ENCODE results near the gene INPP5K.

Gene INPP5K

DNA sequence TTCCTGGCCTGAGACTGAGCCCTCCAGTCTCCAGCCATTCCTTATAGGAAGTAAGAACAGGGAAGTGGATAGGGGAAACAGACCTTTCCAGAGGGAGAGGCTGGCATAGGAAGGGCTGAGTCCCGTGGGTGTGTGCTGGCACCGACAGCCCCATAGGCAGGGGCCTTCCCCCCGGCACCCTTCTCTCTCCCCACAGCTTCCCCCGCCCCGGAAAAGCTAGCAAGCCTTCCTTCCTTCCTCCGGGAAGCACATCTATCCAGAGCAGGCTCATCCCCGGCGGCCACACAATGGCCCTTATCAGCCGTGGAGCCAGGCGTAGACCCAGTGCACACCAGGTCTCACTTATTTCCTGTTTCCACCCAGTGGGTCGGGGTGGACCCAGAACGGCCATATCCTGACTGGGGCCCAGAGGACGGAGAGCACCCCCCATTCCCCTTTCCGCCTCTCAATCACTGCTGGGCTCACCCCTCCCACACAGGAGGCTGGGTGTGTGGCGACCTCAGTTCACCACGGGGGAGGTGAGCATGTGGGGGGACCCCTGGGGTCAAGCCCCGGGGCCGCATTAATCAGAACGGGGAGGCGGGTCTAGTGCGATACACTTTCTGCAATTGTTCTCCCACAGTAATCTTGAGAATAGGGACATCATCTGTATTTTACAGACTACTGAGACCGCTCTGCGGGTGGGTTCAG is 23.0 kb downstream of the INPP5K start:
- H3K14ac ChIP-seq (ENCODE audit: low read length), result no peak overlapping the region
- no peak overlapping the region for H3K4ac ChIP-seq (ENCODE audit: low read depth, low read length)
- H3K23ac ChIP-seq (ENCODE audit: low read length), result no peak overlapping the region
- WGBS (ENCODE audit: extremely low coverage, insufficient coverage, insufficient read length), result no CpG with 5 or more reads among the region's 23 CpGs
- no peak overlapping the region for H3K9ac ChIP-seq (ENCODE audit: low read length)
- peak in 1 of 2 donors; percentile 15 for DNase-seq
- no peak overlapping the region for H2BK5ac ChIP-seq (ENCODE audit: low read depth, low read length, poor library complexity)
- no peak overlapping the region for H3K27ac ChIP-seq (ENCODE audit: low read depth, low read length)
- H3K4me3 ChIP-seq (ENCODE audit: low read depth, low read length), result no peak overlapping the region
- no peak overlapping the region for H4K12ac ChIP-seq (ENCODE audit: low read depth, low read length)
- no peaks in the 10 kb centered on the region for H3K9me3 ChIP-seq (ENCODE audit: insufficient read depth, low read depth, low read length)
- peaks cover 19 to 33% of the 10 kb centered on the region in 2 experiments for H3K36me3 ChIP-seq (ENCODE audit: control insufficient read depth in 1 of 2, insufficient read depth in 2 of 2, low read length in 2 of 2)
- H3K18ac ChIP-seq (ENCODE audit: low read length), result no peak overlapping the region
- H3K4me1 ChIP-seq (ENCODE audit: control insufficient read depth in 1 of 2, insufficient read depth in 2 of 2, low read length in 2 of 2), result peaks cover 24 to 32% of the 10 kb centered on the region in 2 experiments
- no peak overlapping the region for H2BK120ac ChIP-seq (ENCODE audit: insufficient read depth, low read length, poor library complexity)
- no peaks in the 10 kb centered on the region for H3K27me3 ChIP-seq (ENCODE audit: insufficient read depth, low read length)
- no peak overlapping the region for H4K91ac ChIP-seq (ENCODE audit: low read depth, low read length)
- no peak overlapping the region for H2AK5ac ChIP-seq (ENCODE audit: low read length)
- no peak overlapping the region for H2BK12ac ChIP-seq (ENCODE audit: low read length)
- peak overlapping the region; percentile 64 for H4K8ac ChIP-seq (ENCODE audit: low read depth, low read length)
- H2AFZ ChIP-seq (ENCODE audit: insufficient read depth, low read length, poor library complexity), result no peak overlapping the region
- H3K79me2 ChIP-seq (ENCODE audit: control insufficient read depth, insufficient read depth, low read length, poor library complexity), result peaks cover 12% of the 10 kb centered on the region
- peaks cover 29% of the 10 kb centered on the region for H3K79me1 ChIP-seq (ENCODE audit: low read length)
- no peak overlapping the region for H3K4me2 ChIP-seq (ENCODE audit: low read length)

DNA sequence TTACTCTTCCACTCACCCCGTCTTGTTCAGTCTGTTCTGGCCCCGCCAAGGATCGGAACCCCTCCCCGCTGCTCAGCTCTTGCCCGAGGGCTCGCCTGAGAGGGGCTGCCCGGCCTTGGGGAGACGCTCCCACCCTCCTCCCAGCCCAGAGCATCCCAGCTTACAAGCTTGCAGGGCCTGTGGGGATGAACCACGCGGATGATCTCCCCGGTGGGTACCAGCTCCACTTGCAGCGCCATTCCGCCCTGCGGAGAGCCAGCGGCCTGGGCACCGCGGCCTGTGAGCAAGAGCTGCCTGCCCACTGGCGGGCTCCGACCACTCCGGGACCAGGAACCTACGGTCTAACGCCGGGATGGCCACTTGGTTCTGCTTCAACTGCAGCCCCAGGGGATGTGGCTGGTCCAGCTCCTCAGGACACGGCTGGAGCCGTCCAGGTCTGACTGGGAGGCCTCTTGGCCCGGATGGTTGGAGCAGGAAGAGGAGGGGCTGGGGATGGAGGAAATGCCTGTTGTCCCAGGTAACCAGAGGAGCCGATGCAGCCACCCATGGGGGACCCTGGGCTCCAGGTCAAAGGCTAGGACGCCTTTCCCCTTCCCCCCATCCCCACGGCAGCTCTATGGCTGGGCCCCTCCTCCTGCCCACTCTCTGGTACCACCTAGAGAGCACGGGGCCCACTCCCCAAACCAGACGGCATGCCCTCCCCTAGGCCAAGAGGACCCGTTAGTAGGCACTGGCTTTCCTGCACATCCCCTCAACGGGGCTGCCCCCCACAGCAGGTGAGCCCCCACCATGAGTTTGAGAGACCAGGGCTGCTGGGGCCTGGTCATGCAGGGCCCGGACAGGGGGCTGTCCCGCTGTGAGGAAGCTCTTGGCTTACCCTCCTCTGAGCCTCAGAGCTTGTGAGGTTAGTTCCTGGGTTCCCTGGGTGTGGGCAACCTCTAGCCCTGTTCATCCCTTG is 23.9 kb downstream of the INPP5K start, which contains the start of gene MYO1C:
TSS of gene MYO1C (minus strand) at position 438 of the 958 bp plus-strand sequence. CDS start at position 239, 199 bp downstream.
- Histone ChIP-seq H3K18ac (ENCODE audit: low read length) (peak within 1 kb of the TSS; percentile 87), H2AFZ (ENCODE audit: insufficient read depth, low read length, poor library complexity) (peak within 1 kb of the TSS; percentile 50), H3K9me3 (ENCODE audit: insufficient read depth, low read depth, low read length) (no peaks in the 10 kb centered on the region), H4K91ac (ENCODE audit: low read depth, low read length) (peak within 1 kb of the TSS; percentile 84), H2AK5ac (ENCODE audit: low read length) (peak within 1 kb of the TSS; percentile 73), H2BK12ac (ENCODE audit: low read length) (peak within 1 kb of the TSS; percentile 35), H3K79me1 (ENCODE audit: low read length) (peaks cover 37% of the 10 kb centered on the region), H3K4me1 (ENCODE audit: control insufficient read depth in 1 of 2, insufficient read depth in 2 of 2, low read length in 2 of 2) (peaks cover 29 to 36% of the 10 kb centered on the region in 2 experiments), H3K36me3 (ENCODE audit: control insufficient read depth in 1 of 2, insufficient read depth in 2 of 2, low read length in 2 of 2) (peaks cover 15 to 28% of the 10 kb centered on the region in 2 experiments), H2BK120ac (ENCODE audit: insufficient read depth, low read length, poor library complexity) (peak within 1 kb of the TSS; percentile 18), H3K9ac (ENCODE audit: low read length) (peak within 1 kb of the TSS; percentile 79), H3K23ac (ENCODE audit: low read length) (no peak within 1 kb of the TSS), H4K8ac (ENCODE audit: low read depth, low read length) (peak within 1 kb of the TSS; percentile 64), H3K79me2 (ENCODE audit: control insufficient read depth, insufficient read depth, low read length, poor library complexity) (peaks cover 14% of the 10 kb centered on the region), H3K14ac (ENCODE audit: low read length) (peak within 1 kb of the TSS; percentile 57), H3K27ac (ENCODE audit: low read depth, low read length) (peak within 1 kb of the TSS; percentile 37), H3K4ac (ENCODE audit: low read depth, low read length) (peak within 1 kb of the TSS; percentile 87), H2BK5ac (ENCODE audit: low read depth, low read length, poor library complexity) (peak within 1 kb of the TSS; percentile 24), H3K4me3 (ENCODE audit: low read depth, low read length) (peak within 1 kb of the TSS; percentile 72), H3K4me2 (ENCODE audit: low read length) (peak within 1 kb of the TSS; percentile 79), H4K12ac (ENCODE audit: low read depth, low read length) (peak within 1 kb of the TSS; percentile 57), H3K27me3 (ENCODE audit: insufficient read depth, low read length) (no peaks in the 10 kb centered on the region)
- DNase-seq, result peak in 1 of 2 donors; percentile 44
- no CpG with 5 or more reads among the region's 35 CpGs for WGBS (ENCODE audit: extremely low coverage, insufficient coverage, insufficient read length)

DNA sequence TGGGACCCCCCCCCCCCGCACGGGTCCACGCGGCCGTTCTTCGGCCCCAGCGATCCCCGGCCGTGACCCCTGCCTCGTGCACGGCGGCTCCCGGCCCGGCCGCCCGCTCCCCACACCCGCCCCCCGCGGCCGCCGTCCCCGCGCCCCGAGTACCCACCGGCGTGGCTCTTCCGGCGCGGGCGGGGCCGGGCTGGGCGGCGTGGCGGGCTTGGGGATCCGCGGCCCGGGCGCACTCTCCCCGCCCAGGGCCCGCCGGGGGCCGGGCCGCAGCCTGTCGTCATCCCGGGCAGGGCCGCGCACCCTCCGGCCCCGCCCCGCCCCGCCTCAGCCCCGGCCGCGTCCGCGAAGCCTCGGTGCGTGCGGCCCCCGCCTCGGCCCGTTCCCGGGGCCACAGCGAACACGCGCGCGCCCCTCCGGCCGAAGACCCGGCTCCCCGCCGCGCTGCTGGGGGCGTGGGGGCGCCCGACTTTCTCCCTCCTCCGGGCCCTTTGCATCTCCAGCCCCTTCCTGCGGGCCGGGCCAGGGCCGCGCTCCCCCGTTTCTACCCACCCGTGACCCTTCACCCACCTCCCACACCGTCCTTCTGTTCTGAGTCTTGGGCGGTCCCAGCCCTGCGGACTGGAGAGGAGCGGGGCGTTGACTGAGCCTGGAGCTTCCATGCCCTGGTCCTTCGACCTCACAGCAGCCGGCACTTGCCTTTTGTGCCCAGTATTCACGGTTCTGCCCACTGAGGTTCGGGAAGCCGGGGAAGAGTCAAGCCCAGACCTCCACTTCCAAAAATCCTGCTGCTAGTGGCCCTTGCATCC is 24.8 kb downstream of the INPP5K start:
- no CpG with 5 or more reads among the region's 94 CpGs for WGBS (ENCODE audit: extremely low coverage, insufficient coverage, insufficient read length)
- peak overlapping the region; percentile 57 for H4K12ac ChIP-seq (ENCODE audit: low read depth, low read length)
- peaks cover 9 to 21% of the 10 kb centered on the region in 2 experiments for H3K36me3 ChIP-seq (ENCODE audit: control insufficient read depth in 1 of 2, insufficient read depth in 2 of 2, low read length in 2 of 2)
- peak overlapping the region; percentile 69 for H3K27ac ChIP-seq (ENCODE audit: low read depth, low read length)
- no peaks in the 10 kb centered on the region for H3K27me3 ChIP-seq (ENCODE audit: insufficient read depth, low read length)
- peak; percentile 45 to 67 for DNase-seq
- no peaks in the 10 kb centered on the region for H3K9me3 ChIP-seq (ENCODE audit: insufficient read depth, low read depth, low read length)
- H2BK120ac ChIP-seq (ENCODE audit: insufficient read depth, low read length, poor library complexity), result peak overlapping the region; percentile 4
- H4K91ac ChIP-seq (ENCODE audit: low read depth, low read length), result peak overlapping the region; percentile 84
- H3K4me1 ChIP-seq (ENCODE audit: control insufficient read depth in 1 of 2, insufficient read depth in 2 of 2, low read length in 2 of 2), result peaks cover 35 to 44% of the 10 kb centered on the region in 2 experiments
- H3K23ac ChIP-seq (ENCODE audit: low read length), result no peak overlapping the region
- H3K18ac ChIP-seq (ENCODE audit: low read length), result peak overlapping the region; percentile 87
- peak overlapping the region; percentile 72 for H3K4me3 ChIP-seq (ENCODE audit: low read depth, low read length)
- peak overlapping the region; percentile 50 for H2AFZ ChIP-seq (ENCODE audit: insufficient read depth, low read length, poor library complexity)
- peak overlapping the region; percentile 24 for H2BK5ac ChIP-seq (ENCODE audit: low read depth, low read length, poor library complexity)
- H4K8ac ChIP-seq (ENCODE audit: low read depth, low read length), result peak overlapping the region; percentile 58
- H2BK12ac ChIP-seq (ENCODE audit: low read length), result no peak overlapping the region
- peak overlapping the region; percentile 79 for H3K4me2 ChIP-seq (ENCODE audit: low read length)
- peaks cover 17% of the 10 kb centered on the region for H3K79me2 ChIP-seq (ENCODE audit: control insufficient read depth, insufficient read depth, low read length, poor library complexity)
- H3K14ac ChIP-seq (ENCODE audit: low read length), result peak overlapping the region; percentile 57
- peak overlapping the region; percentile 72 for H2AK5ac ChIP-seq (ENCODE audit: low read length)
- peaks cover 43% of the 10 kb centered on the region for H3K79me1 ChIP-seq (ENCODE audit: low read length)
- H3K4ac ChIP-seq (ENCODE audit: low read depth, low read length), result peak overlapping the region; percentile 87
- H3K9ac ChIP-seq (ENCODE audit: low read length), result peak overlapping the region; percentile 79

Measured in trophoblast cell (in vitro differentiated cells and primary cell).